Astrocyte (in vitro differentiated cells and primary cell): Measurements from ENCODE around the gene NBPF9.
"Not testable (repeated sequence)": the region's sequence is repeated elsewhere in the genome, so short reads cannot be mapped to it uniquely, and the experiment has no call there.

Experiments
- CTCF ChIP-seq: IDR thresholded peaks from 2 replicates; pipeline ENCODE4 v1.5.1; 2011; ENCODE audit warnings: low read depth, mild to moderate bottlenecking, inconsistent platforms, low read length, moderate library complexity; ENCODE audit not compliant: insufficient read depth
- EZH2 ChIP-seq: IDR thresholded peaks from 2 replicates; pipeline ENCODE4 v1.6.1; 2012; ENCODE audit warnings: mild to moderate bottlenecking, low read length, inconsistent platforms; ENCODE audit not compliant: insufficient read depth

DNA sequence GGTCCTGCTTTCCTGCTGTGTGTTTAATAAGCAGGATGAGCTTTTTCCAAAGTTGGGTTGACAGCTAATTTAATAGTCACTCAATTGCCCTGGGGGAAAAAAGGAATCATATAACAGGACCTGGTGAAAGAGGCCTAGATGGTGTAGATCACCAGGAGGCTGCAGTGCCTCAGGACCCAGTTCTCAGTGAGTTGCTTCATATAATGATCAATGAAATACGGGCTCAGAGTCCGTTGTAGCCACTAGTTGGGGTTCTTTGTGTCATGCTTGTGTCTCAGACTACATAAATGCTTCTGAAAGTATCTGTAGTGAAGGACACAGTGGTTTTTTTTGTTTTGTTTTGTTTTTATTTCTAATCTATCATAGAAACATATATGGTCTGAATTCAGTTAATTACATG lies 94.6 kb downstream of the NBPF9 start:
- TF ChIP-seq CTCF, EZH2: not testable (repeated sequence)
